ENCODE data around the gene JADE2. TPM values are rescaled to one million over a fixed set of nuclear protein-coding genes. Genes with fewer than 3 reads are reported as not detected.

The JADE2 gene
- total RNA-seq, 1 experiment from 2014 or later: 138 TPM

- H3K9me3 Mint-ChIP-seq (ENCODE audit: unreplicated experiment): no peaks in the 10 kb centered on the region
- H3K27me3 Mint-ChIP-seq (ENCODE audit: insufficient read depth, unreplicated experiment): no peaks in the 10 kb centered on the region
- CTCF ChIA-PET: interaction anchor here (1.1 kb wide), 1 partner anchor 152 kb away, joined by 3 read pairs; the partner anchor contains the start of gene CDKN2AIPNL
- POLR2A ChIA-PET: no interaction called here
- no peak for TF ChIP-seq CTCF (IDR thresholded peaks at IDR 0.05; ENCODE audit: unreplicated experiment)
- H3K36me3 Mint-ChIP-seq (ENCODE audit: insufficient read depth, unreplicated experiment): peaks cover 100% of the 10 kb centered on the region
- no peak overlapping the region for H3K27ac Mint-ChIP-seq (ENCODE audit: low read depth, unreplicated experiment)
- no TSS peak for BruUV-seq (replicated peaks)
- peaks cover 21% of the 10 kb centered on the region for H3K4me1 Mint-ChIP-seq (ENCODE audit: insufficient read depth, unreplicated experiment)
- intact Hi-C loops (cut with micrococcal nuclease): no loop called here
- DNase-seq (ENCODE audit: unreplicated experiment): no peak
- no peak overlapping the region for H3K4me3 Mint-ChIP-seq (ENCODE audit: unreplicated experiment)
These were observed 38.9 kb downstream of the JADE2 start for GRCh38 chr5:134564396-134564795.

GRCh38 chr5:134565791-134566740, 40.6 kb downstream of the JADE2 start:
- Mint-ChIP-seq H3K36me3 (ENCODE audit: insufficient read depth, unreplicated experiment) (peaks cover 100% of the 10 kb centered on the region), H3K9me3 (ENCODE audit: unreplicated experiment) (no peaks in the 10 kb centered on the region), H3K4me3 (ENCODE audit: unreplicated experiment) (no peak overlapping the region), H3K27ac (ENCODE audit: low read depth, unreplicated experiment) (no peak overlapping the region), H3K27me3 (ENCODE audit: insufficient read depth, unreplicated experiment) (no peaks in the 10 kb centered on the region), H3K4me1 (ENCODE audit: insufficient read depth, unreplicated experiment) (peaks cover 34% of the 10 kb centered on the region)
- no peak for DNase-seq (ENCODE audit: unreplicated experiment)
- POLR2A ChIA-PET: interaction anchor here (0.6 to 2.3 kb wide), 4 partner anchors 49 to 380 kb away, joined by 3 to 6 read pairs (median 3); no protein-coding TSS in a partner anchor
- TF ChIP-seq CTCF (IDR thresholded peaks at IDR 0.05; ENCODE audit: unreplicated experiment): no peak
- CTCF ChIA-PET: interaction anchor here (0.5 to 1.7 kb wide), 9 partner anchors 11 to 362 kb away, joined by 3 to 10 read pairs (median 3); no protein-coding TSS in a partner anchor
- intact Hi-C loops (cut with micrococcal nuclease): no loop called here
- no TSS peak for BruUV-seq (replicated peaks)

- ChIA-PET CTCF (interaction anchor here (0.6 to 1.7 kb wide), 5 partner anchors 10 to 363 kb away, joined by 3 to 10 read pairs (median 3); no protein-coding TSS in a partner anchor), POLR2A (interaction anchor here (2.3 to 2.8 kb wide), 2 partner anchors 156 to 196 kb away, joined by 6 to 11 read pairs; partner anchors contain the start of gene CDKN2AIPNL)
- TF ChIP-seq CTCF (IDR thresholded peaks at IDR 0.05; ENCODE audit: unreplicated experiment): no peak
These were observed 41.3 kb downstream of the JADE2 start for GRCh38 chr5:134566741-134567221.

More at GRCh38 chr5:134566741-134567221, 41.3 kb downstream of the JADE2 start:
- no peak overlapping the region for H3K4me3 Mint-ChIP-seq (ENCODE audit: unreplicated experiment)
- no peak for DNase-seq (ENCODE audit: unreplicated experiment)
- intact Hi-C loops (cut with micrococcal nuclease): no loop called here
- no TSS peak for BruUV-seq (replicated peaks)
- H3K9me3 Mint-ChIP-seq (ENCODE audit: unreplicated experiment): no peaks in the 10 kb centered on the region
- peaks cover 98% of the 10 kb centered on the region for H3K36me3 Mint-ChIP-seq (ENCODE audit: insufficient read depth, unreplicated experiment)
- peaks cover 34% of the 10 kb centered on the region for H3K4me1 Mint-ChIP-seq (ENCODE audit: insufficient read depth, unreplicated experiment)
- peak overlapping the region; percentile 33 for H3K27ac Mint-ChIP-seq (ENCODE audit: low read depth, unreplicated experiment)
- no peaks in the 10 kb centered on the region for H3K27me3 Mint-ChIP-seq (ENCODE audit: insufficient read depth, unreplicated experiment)

Data from MCF 10A (cell line).